ENCODE results near the gene CAP2. TPM values are rescaled to one million over a fixed set of nuclear protein-coding genes. Genes with fewer than 3 reads are reported as not detected.
A peak's percentile ranks its signal among the peaks of the same experiment; 100 is the strongest.

Gene CAP2
- total and polyA plus RNA-seq, 8 donors = 6.5 to 10.6 (median 8.0) TPM

DNA sequence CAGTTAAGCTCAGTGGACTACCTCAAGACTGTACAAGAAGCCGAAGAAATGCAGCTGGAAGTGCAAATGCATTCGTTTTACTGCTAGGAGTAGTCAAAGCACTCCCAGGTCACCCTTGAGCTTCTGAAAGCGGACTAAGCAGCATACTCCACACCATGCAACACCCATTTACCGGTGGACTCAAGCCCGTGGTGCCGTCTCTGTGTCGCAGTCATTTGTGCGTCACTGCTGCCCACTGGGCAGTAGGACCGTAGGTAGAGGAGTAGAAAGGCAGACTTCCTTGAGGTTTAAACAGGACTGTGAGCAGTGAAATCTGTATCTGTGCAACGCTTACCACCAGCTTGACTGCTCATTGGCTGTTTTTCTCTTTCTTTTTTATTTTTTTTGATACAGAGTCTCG lies 117.7 kb downstream of the CAP2 start:
- Histone ChIP-seq H3K4me1 (no peaks in the 10 kb centered on the region), H3K27me3 (no peaks in the 10 kb centered on the region), H3K4me3 (no peak overlapping the region), H3K9me3 (no peaks in the 10 kb centered on the region), H3K27ac (no peak overlapping the region), H3K36me3 (no peaks in the 10 kb centered on the region)
- DNase-seq (no peak), ATAC-seq (no peak)
- TF ChIP-seq, protein P1, sequence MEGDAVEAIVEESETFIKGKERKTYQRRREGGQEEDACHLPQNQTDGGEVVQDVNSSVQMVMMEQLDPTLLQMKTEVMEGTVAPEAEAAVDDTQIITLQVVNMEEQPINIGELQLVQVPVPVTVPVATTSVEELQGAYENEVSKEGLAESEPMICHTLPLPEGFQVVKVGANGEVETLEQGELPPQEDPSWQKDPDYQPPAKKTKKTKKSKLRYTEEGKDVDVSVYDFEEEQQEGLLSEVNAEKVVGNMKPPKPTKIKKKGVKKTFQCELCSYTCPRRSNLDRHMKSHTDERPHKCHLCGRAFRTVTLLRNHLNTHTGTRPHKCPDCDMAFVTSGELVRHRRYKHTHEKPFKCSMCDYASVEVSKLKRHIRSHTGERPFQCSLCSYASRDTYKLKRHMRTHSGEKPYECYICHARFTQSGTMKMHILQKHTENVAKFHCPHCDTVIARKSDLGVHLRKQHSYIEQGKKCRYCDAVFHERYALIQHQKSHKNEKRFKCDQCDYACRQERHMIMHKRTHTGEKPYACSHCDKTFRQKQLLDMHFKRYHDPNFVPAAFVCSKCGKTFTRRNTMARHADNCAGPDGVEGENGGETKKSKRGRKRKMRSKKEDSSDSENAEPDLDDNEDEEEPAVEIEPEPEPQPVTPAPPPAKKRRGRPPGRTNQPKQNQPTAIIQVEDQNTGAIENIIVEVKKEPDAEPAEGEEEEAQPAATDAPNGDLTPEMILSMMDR (IDR thresholded peaks at IDR 0.05) = no peak
- intact Hi-C loops (cut with DNase I) = no loop called here

GRCh38 chr6:17511580-17511979 lies 118.2 kb downstream of the CAP2 start:
- ATAC-seq (no peak), DNase-seq (no peak)
- Histone ChIP-seq H3K9me3 (no peaks in the 10 kb centered on the region), H3K27me3 (no peaks in the 10 kb centered on the region), H3K27ac (no peak overlapping the region), H3K4me1 (no peaks in the 10 kb centered on the region), H3K4me3 (no peak overlapping the region), H3K36me3 (no peaks in the 10 kb centered on the region)
- TF ChIP-seq, protein P1 (IDR thresholded peaks at IDR 0.05) = no peak
- intact Hi-C loops (cut with DNase I) = no loop called here

DNA sequence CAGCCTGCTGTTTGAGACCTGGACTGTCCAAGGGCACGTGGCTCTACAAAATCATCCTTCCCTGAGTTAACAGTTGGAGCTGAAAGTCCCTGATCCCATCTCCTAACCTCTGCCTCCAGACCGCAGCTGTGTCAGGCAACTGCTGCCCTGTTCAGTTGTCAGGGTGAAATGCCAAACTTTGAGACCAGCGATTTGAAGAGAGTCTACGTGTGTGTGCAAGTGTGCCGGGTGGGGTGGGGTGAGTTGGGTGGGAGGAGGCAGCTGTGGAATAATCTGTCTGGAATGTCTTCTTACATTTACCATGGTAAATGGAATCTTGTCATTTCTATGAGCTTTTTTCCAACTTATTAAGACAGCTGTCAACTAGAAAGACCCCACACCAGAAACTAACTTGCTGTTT lies 125.7 kb downstream of the CAP2 start:
- Histone ChIP-seq H3K27ac (no peak overlapping the region), H3K27me3 (no peaks in the 10 kb centered on the region), H3K36me3 (no peaks in the 10 kb centered on the region), H3K9me3 (no peaks in the 10 kb centered on the region), H3K4me1 (no peaks in the 10 kb centered on the region), H3K4me3 (no peak overlapping the region)
- intact Hi-C loops (cut with DNase I) = no loop called here
- DNase-seq = no peak
- no peak for ATAC-seq
- TF ChIP-seq, protein P1 (IDR thresholded peaks at IDR 0.05) = no peak

DNA sequence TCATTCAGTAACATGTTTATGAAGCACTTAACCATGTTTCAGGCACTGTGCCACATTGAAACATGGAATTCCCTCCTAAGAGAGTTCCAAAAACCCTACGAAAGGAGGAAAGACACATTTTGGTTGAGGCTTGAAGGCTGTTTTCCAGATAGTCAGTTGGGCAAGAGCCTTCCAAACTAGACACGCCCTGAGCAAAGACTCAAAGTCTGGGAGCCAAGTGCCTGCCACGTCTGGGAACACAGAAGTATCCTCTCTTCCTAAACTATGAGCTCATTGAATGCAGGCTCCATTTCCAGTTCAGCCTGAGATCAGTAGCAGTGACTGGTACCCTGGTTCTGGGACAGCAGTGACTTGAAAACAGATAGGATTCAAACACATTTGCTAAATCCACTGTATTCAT lies 132.2 kb downstream of the CAP2 start:
- Histone ChIP-seq H3K4me3 (no peak overlapping the region), H3K4me1 (no peaks in the 10 kb centered on the region), H3K27me3 (no peaks in the 10 kb centered on the region), H3K9me3 (no peaks in the 10 kb centered on the region), H3K27ac (no peak overlapping the region), H3K36me3 (no peaks in the 10 kb centered on the region)
- no peak for DNase-seq
- ATAC-seq = peak; percentile 41
- TF ChIP-seq, protein P1 (IDR thresholded peaks at IDR 0.05) = no peak
- intact Hi-C loops (cut with DNase I) = no loop called here

- Histone ChIP-seq H3K36me3 (no peaks in the 10 kb centered on the region), H3K4me1 (no peaks in the 10 kb centered on the region), H3K27ac (no peak overlapping the region), H3K27me3 (no peaks in the 10 kb centered on the region), H3K4me3 (no peak overlapping the region), H3K9me3 (no peaks in the 10 kb centered on the region)
- DNase-seq (no peak), ATAC-seq (no peak)
- TF ChIP-seq, protein P1 (IDR thresholded peaks at IDR 0.05) = no peak
- intact Hi-C loops (cut with DNase I) = no loop called here
These were observed 133.7 kb downstream of the CAP2 start for GRCh38 chr6:17527076-17527475.
